DMS53 treated with DMSO at 0.1 percent for 48 hours (cell line): ENCODE results near the gene CARMIL3.

Experiments
- DNase-seq: peaks from one replicate; lab custom pipeline; 2025; ENCODE audit not compliant: unreplicated experiment; lab: John Stamatoyannopoulos, UW

The CARMIL3 gene

DNA sequence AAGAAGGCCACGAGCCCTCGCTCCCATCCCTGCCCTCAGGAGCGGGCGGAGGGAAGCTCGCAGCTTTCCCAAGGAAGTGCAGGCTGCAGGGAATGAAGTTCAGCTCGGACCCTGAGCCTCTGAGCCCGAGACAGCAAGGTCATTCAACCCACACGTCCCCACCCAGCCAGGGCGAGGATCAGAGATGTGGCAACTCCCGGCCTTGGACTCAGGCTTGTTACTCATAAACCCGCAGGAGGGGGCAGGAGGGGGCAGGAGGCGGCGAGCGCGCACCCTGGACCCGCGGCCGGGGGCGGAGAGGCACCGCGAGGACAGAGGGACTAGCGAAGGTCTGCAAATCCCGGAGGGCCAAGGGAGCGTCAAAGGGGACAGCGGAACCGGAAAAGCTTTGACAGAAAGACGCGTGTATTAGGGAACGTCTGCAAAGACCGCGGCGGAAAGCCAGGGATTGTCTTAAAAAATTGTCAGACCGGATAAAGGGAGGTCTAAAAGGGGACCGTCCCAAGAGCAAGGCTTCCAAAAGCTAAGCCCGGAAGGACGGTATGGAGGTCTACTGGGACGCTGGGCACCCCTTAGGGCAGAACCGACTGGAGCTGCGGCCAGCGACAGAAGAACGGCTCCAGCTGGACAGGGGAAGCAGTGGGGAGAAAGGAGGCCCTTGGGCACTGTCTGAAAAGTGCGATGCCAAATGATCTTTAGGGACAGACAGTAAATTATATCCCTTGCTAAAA, 62.2 kb downstream of the CARMIL3 start:
- peak; percentile 73 for DNase-seq

DNA sequence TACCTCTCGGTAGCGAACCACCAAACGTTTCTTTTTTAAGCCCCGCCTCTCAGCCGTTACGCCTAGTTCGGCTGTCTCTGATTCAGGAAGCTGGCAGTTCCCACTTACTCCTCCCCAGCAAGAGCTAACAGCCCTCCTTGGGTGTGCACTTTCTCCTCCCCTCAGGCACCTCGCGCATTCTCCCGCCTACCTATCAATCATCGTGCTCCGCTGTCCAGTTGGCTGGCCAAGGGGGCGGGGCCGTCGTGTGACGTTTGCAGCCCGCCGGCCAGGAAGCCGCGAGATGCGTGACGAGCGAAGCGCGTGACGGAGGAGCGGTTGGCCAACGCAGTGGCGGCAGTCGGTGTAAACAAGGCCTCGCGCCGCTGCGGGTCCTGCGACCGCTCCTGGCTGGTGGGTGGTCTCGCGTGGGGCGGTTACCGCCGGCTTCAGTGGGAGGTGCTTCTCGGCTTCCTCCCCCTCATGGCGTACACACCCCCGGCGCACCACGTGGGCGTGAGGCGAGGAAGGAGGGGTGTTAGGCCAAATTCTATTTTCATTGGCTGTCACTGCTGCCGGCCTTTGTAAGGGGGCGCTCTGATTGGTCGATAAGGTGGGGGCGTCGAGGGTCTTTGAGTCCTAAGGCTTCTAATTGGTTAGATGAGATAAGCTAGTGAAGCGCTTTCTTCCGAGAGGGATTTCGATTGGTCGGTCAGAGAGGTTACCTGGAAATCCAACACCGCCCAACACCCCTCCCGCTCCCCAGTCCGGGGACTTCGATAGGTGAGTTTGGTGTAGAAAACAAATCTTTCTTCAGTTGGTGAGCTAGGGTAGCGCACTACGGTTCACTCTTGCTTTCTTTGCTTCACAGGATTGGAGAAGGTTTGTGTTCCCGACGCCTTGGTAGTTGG, 63.0 kb downstream of the CARMIL3 start, which contains the start of the genes DCAF11 and NRL:
TSS of gene DCAF11 (plus strand) at position 246 of the 890 bp plus-strand sequence. CDS start 818 bp downstream, outside the sequence.
TSS of gene NRL (minus strand) at position 418 of the 890 bp plus-strand sequence. CDS start 32,101 bp downstream, outside the sequence.
- peak; percentile 96 for DNase-seq

DNA sequence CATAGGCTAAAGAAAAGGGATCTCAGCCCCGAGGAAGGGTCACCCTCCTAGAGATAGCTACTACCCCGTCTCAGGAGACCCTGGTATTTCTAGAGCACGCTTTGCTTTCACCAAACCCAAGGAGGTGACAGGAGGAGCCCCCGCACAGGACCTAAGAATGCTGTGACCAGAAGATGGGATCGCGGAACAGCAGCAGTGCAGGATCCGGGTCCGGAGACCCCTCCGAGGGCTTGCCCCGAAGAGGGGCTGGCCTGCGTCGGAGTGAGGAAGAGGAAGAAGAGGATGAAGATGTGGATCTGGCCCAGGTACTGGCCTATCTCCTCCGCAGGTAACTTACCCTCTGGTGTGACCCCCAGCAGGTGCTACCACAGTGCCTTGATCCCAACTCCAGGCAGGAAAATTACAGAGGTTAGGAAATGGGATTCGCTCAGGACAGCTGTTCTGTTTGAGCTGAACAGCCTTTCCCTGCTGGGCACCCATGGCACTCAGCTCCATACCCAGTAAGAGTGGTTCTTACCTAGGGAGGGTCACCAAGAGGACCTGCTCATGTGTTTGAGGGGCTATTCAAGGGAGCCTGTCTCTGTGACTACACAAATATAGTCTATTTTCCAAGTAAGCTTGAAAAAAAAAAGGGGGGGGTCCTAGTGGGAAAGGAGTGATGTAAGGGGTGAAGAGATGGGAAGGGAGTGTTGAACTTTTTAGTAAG, 63.8 kb downstream of the CARMIL3 start:
- DNase-seq = no peak

DNA sequence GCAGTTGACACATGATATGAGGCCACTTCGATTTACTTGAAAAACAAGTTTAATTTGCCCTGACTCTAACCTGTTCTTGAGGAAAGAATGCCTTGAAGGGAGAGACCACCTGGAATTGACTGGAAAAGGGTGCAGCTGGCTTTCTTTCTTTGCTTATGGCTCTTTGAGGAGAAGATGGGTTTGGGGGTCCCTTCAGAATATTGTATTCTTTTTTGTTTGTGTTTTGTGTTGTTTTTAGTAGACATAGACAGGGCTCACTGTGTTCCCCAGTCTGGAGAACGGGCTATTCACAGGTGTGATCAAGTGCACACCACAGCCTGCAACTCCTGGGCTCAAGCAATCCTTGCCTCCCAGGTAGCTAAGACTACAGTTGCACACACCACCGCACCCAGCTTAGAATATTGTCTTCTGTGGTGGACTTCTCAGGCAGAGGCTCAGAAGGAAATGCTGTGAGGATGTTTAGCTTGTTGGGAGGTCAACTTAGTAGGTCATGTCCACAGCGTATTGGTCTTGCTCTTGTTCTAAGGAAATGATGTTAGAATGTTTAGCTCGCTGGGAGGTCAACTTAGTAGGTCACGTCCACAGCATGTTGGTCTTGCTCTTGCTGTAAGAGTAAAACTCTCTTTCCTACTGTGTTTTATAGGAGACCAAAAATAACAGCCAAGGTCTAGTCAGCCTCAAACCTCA, 64.5 kb downstream of the CARMIL3 start:
- no peak for DNase-seq

DNA sequence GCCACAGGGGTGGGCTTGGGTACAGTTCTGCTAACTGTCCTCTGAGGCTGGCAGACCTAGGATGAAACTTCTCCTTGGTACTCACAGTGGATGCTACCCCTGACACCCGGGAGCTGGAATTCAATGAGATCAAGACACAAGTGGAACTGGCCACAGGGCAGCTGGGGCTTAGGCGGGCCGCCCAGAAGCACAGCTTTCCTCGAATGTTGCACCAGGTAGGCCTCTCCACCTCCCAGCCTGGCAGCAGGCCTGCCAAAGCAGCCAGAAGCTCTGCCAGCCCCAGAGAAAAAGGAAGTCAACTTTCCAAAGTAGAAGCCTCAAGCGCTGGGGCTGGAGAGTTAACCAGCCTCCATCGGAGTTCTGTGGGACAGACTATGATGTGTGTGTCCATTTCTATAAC, 65.4 kb downstream of the CARMIL3 start:
- DNase-seq = no peak
